Raji (cell line): ENCODE results near the gene ESR1.

Source experiments
- POLR2A ChIP-seq: IDR thresholded peaks from 2 replicates; pipeline ENCODE4 v1.6.1; 2011; ENCODE audit warnings: low read depth, low read length, control low read depth; ENCODE audit not compliant: insufficient read depth

The ESR1 gene

DNA sequence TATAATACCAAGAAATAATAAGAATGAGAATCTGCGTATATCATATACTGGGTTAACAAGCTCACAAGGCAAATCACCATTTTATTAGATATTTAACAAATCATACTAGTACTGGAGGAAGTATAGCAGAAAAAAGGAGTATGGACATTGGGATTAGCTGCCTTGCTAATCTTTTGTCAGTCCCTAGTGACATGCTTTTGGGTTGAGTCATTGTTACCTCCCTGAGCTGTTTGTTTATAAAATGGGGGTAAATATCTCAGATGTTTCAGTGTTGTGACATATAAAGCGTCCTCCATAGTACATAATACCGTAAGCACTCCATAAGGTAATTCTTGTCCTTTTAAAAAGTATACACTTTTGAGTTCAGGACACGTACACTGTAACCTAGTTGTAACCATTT is 107.0 kb downstream of the ESR1 start:
- no peak for TF ChIP-seq POLR2A

DNA sequence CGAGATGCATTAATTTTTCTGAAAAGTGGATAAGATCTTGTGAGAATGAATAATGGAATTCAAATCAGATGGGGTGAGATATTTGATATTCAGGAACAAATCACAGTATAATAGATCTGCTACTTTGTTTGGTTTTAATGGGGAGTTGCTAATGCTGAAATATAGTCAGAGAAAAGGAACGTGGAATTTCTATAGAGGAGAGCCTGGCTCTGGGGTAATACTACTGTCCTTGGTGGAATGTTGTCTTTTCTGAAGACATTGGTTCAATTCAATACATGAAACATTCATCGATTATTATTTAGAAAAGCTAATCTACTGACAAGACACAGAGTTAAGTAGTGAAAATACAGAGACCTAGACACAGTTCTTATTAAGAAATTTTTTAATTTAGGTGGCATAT is 108.6 kb downstream of the ESR1 start:
- no peak for TF ChIP-seq POLR2A

DNA sequence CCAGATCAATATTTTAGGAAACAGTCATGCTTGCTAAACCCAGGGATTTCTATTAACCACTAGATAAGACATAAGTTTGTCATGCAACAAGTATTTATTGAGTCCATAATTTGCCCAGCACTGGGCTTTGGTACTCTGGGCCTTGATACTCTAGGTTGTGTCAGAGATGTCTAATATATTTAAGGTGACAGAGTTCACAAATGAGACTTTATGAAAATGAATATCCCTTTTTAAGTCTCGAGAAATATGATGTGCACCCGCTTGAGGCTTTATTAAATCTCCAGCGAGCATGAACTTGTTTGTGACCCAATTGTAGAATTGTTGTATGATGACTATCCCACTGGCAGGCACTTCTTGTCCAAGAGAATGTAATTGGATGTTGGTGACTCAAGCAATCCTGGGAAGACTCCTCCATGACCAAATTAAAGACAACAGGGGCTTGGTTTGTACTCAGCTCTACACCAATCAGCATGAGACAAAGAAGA is 109.2 kb downstream of the ESR1 start:
- TF ChIP-seq POLR2A = no peak

DNA sequence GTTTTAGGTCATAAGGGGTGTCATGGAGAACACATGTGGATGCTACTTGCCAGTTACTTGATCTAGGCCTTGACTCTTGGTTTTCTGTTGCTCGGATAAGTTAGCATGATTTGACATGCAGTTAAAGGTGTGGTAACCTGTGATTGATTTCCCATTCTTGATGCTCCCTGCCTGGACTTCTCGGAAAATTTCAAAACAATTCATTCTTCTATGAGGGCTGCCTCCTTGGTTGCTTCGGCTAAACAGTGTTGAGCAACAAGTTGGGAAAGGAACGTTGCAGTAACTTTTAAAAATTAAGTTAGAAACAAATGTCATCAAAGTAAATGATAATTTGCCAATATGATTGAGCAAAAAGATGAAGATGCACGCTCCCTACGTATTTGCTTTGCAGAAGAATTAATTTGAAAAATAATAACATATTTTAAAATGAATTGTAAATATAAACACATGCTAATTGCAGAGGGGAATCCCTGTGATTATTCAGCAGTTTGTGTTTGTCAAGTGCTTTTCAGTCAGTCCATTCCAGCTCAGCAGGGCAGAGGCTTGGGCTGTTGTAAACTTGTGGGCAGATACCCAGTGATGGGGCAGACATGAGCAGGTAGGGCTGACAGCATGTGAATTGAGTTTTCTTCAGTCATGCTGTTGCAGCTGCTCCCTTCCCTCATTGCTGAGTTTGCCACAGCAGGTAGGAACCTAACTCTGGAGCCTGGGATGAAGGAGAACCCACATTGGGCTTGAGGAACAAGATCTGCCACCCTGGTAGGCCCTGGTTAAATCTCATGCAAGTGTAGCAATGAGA is 110.2 kb downstream of the ESR1 start:
- no peak for TF ChIP-seq POLR2A

DNA sequence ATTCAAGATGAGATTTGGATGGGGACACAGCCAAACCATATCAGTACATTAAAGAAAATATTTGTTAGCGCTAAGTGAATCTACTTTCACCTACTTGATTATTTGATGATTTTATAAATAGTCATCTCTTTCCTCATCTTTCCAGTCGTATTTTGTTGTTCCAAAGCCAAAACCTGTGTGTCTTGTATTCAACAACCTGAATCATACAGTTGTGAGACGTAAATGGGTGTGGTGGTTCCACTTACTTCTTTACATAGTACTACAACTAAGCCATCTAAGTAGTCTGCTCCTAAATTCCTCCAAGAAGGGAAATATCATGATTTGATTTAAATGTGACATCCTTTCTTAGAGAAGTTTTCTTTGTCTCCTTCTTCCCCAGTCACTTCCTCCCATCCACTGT is 132.8 kb downstream of the ESR1 start:
- no peak for TF ChIP-seq POLR2A

DNA sequence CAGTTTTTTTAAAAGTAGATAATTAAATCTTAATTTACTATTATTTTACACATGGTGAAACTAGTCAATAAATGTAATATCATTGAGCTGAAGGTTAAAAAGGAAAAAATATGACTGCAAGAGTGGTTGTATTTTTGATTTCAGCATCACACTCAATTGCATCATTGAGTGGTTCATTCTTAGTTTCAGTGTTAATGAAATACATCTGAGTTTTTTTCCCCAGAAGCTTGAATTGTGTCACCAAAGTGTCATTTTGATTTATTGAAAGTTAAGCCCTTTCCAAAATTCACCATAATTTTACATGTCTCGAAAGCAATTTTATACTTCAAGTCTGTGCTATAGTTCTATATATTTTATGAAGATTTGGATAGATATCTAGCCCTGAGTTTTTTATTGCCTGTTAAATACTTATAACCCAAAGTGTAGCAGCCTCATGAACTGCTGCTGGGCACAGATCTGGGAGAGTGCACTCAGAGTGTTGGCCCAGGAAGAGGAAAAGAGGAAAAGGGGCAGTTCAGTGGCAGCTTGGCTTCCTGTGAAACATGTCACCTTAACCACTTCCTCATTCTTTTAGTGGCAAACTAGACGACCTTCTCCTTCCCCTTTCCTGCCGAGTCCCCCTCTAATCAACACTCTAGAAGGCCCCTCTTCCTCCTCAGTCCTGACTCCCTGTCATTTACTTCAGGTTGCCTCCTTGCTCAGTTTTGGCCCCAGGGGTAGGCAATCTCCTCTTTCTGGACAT is 140.7 kb downstream of the ESR1 start:
- TF ChIP-seq POLR2A = no peak

DNA sequence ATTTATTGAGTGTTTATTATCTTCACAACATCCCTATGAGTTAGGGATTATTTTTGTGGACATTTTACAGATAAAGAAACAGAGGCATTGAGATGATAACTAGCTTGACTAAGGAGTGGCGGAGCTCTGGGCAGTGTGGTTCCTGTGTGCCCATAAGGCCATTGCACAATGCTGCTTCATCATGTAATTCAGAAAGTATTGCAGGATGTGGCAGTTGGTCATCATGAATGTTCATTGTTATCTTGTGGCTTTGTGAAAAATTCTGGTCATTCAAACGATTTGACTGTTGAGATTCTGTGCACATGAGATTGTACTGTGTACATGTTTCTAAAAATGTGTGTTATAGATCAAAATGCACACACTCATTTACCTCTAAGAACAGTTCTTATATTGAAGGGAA is 150.8 kb downstream of the ESR1 start:
- no peak for TF ChIP-seq POLR2A

DNA sequence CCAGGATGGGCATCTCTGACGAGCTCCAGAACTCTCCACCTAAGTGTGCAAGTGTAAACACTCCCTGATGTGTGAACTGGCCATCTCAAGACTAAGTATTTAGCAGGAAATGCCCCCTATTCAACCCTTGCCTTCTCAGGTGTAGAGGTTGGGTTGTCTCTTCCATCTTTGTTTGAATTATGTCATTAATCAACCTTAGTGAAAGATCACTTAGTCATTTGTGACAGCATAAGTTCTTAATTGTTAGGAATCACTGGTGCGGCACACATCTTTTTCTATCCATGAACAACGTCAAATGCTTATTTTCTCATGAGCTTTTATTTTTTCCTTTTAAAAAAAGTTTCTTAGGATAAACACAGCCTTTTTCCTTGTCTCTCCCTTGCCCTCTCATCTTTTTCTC is 151.6 kb downstream of the ESR1 start:
- no peak for TF ChIP-seq POLR2A

DNA sequence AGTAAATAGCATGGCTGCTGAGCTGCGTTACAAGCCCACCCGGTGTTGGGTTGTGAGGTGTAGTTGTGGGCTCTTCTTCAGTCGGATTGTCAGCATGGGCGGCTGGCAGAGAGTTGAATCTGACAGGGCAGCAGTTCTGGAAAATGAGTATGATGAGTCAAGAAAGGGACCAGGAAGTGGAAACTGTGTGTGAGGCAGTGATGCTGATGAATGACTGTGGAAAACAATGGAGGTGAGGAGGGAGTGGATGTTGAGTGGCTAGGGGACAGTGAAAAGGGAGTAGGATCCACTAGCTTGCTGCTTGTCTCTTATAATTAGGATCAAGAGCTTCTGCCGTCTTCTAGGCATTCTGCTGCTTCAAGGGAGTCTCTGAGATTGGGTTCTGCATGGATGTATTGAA is 154.3 kb downstream of the ESR1 start:
- no peak for TF ChIP-seq POLR2A

DNA sequence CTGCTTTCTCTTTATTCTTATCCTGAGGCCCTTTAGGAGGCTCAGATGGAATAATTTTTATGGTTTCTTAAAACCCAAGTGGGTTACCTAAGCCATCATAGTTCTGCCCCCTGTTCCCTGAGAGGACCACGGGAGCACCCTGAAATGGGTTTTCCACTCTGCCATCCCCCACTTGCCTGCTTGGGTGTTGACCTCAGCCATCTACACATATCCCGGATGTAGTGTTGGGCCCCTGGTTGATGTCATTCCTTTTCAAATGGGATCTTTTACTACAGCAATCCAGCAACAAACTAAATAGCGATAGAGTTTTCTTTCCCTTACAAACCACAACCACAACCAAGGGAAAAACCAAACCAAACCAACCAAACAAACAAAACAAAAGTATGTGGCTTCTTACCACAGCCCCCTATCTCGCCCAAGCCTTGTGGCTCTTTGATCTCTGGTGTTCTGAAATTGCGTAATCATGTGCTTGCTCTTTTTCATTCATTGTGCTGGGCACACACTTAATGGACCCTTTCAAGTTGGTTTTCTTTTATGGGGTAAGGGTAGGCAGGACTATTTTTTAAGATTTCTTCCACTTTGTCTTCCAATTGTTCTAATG is 154.9 kb downstream of the ESR1 start:
- TF ChIP-seq POLR2A = no peak

DNA sequence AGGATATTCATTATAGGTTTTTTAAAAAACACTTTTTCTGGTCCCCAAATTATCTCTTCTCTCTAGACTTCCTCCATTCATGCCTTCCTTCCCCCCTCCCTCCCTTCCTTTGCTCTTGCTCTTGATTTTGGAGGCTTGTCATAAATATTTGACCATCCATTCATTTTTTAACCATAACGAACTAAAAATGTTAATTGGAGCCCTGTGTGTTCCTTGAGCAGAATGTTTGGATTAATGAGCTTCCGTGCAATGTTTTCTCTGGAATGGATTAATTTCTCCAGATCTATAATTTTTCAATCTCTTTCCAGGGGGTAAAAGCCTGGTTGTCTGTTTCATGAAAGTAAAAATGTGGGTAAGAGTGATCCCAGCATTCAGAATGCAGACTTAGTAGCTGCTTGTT is 155.5 kb downstream of the ESR1 start:
- no peak for TF ChIP-seq POLR2A

DNA sequence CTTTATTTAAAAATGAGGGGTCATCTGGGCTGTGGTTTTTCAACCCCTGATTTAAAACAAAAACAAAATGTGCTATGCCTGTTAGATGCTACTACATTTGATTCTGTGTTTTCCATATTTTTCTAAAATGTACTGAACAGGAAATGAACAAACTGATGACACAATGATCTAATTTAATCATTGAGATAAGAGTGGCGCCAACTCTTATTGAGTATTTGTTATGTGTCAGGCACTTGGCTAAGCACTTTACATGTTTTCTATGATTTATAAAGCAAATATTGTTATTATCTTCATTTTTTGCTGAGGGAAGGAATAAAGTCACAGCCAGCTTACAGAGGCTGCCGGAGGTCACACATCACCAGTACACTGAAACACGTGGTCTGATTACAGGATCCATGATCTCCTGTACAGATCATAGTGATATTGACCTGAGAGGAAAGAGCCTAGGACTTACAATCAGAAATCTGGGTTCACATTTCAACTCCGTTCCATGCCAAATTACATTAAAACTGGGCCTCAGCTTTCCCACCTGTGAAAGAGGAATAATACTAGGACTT is 166.7 kb downstream of the ESR1 start:
- no peak for TF ChIP-seq POLR2A

DNA sequence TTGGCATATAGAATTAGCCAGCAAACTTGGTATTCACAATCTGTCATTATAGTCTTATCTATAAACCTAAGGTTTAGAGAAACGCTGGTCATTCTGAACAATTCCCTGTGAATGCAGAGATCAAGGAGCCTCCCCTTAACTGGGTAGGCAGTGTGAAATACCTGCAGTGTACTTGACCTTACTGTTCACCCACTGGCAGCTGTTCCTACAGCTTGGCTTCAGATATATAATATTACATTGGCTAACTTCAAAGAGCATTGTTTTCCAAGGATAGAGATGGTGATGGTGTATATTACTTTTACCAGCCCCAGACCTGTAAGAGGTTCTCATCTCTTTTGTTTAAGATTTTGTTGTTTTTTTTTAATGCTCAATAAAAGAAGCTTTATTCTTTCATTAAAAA is 168.3 kb downstream of the ESR1 start:
- no peak for TF ChIP-seq POLR2A

DNA sequence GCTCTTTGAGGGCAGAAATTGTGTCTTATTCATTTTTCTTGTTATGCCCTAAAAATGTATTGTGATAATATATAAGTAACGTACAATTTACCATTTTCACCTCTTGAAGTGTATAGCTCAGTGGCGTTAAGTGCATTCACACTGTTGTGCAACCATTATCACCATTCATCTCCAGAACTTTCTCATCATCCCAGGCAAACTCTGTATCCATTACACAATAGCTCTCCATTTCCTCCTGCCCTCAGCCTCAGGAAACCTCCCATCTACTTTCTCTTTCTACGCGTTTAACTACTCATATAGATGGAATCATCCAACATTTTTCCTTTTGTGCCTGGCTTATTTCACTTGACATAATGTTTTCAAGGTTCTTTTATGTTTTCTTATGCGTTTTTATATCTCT is 184.6 kb downstream of the ESR1 start:
- TF ChIP-seq POLR2A = no peak

DNA sequence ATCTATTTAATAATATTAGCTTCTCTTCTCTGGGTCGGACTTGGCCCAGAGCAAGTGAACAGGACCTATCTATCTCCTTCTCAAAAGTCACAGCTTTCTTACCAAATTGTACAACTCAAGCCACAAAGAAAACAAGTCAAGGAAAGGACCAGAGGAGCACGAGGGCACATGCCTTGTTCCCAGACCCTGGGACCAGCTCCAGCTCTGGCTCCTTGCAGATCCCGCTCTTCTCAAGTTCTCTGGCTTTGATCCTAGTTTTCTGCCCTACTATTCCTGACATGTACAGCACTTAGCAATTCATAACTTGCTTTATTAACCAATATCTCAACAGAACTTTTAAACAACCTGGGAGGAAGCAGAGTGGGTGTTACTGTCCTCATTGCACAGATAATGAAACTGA is 185.9 kb downstream of the ESR1 start:
- no peak for TF ChIP-seq POLR2A

DNA sequence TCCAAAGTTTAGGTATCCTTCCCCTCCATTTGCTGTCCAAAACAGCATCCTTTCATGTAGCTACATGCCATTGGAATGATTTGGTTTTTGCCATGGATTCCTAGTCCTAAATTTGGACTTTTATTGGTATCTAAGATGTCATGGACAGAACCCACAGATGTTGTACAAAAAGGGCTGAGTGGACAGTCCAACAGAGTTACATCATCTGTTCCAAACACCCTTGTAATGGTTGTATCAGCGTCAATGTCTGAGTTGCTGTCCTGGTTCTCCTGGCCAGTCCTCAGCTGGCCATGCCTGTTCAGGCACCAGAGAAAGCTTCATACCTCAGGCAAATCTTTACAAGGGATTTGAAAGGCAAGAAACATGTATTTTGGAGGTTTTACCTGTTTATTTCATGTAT is 191.3 kb downstream of the ESR1 start:
- TF ChIP-seq POLR2A = no peak

DNA sequence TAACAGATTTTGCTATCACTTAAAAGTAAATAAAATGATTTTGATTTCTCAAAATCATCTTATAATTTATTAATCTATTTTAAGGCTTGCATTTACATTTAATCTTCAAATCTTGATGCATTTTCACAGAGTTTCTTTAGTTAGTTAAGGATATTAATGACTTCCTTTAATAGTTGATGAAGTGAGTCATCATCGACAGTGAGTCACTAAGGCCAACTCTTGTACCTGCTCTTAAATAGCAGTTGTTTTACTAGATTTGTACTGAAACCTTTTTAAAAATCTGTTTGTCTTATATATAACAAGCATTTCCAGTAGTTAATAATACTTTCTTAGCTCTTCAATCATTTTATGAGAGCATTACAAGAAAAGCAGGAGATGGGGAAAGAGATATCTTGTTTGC is 191.7 kb downstream of the ESR1 start:
- no peak for TF ChIP-seq POLR2A

DNA sequence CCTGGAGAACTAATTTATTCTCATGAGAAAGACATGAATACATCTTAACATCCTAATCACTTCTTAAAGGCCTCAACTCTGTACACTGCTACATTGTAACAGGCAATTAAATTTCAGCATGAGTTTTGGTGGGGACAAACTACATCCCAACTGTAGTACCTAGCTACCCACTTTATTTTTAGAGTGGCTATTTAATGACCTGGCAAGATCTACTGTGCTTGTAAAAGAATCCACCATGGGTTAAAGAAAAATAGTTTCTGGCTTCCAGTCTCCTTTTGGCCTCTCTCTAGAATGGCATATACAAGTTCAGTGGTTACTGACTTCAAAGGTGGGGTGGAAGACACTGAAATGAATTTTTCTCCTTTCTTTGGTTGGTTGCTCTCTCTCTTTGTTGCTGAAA is 193.9 kb downstream of the ESR1 start:
- TF ChIP-seq POLR2A = no peak
